GM21825 (cell line): ENCODE data around the gene VCX2.
"Not testable (repeated sequence)": the region's sequence is repeated elsewhere in the genome, so short reads cannot be mapped to it uniquely, and the experiment has no call there.

ENCODE experiments used
- ATAC-seq: cut with Tn5 transposase; IDR thresholded peaks from one replicate; pipeline ENCODE4 v1.9.1; 2021; ENCODE audit warnings: mild to moderate bottlenecking, moderate library complexity; ENCODE audit not compliant: unreplicated experiment

Gene VCX2

DNA sequence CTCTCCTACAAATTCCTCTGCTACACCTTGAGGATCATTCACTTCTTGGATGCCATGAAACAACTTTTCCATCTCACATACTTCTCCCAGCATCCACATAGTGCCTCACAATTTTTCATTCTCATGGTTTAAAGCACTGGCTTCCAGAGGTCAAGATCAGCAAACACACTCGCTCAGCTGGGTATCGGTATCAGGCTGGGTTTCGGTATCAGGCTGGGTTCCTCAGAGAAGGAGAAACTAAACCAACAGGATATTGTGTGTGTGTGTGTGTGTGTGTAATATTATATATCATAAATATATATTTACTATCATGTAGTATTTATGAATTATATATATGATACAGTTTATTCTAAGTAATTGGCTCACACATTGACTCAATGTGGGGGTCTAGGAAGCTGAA is at the start of gene VCX2:
Gene VCX2, minus strand, starts transcription at position 99 of the 400 bp plus-strand sequence. CDS start 624 bp downstream, outside the sequence.
- not testable (repeated sequence) for ATAC-seq

DNA sequence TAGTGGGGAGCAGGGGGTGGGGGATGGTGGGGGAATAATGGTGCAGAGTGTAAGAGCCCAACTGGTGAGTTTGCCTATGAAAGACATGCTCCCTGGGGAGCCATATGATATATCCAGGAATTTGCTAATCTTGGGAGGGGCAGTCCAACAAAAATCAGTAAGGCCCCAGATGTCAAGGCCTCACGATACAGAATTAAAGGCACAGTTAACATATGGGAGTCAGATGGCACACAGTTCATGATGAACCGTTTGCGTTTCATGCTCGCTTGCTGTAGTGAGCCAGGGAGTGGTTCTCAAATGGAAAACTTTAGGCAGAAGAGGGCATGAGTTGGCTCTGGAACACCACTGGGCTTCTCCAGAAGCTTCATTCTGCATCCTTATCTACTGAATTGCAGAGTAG is 33.9 kb upstream of the VCX2 start:
- ATAC-seq, result no peak

GRCh38 chrX:8204169-8204935 is 33.3 kb upstream of the VCX2 start:
- ATAC-seq, result no peak

GRCh38 chrX:8201896-8202331 is 30.8 kb upstream of the VCX2 start:
- no peak for ATAC-seq

GRCh38 chrX:8196776-8197175 is 25.7 kb upstream of the VCX2 start:
- ATAC-seq, result no peak

GRCh38 chrX:8194216-8194615 is 23.1 kb upstream of the VCX2 start:
- no peak for ATAC-seq

DNA sequence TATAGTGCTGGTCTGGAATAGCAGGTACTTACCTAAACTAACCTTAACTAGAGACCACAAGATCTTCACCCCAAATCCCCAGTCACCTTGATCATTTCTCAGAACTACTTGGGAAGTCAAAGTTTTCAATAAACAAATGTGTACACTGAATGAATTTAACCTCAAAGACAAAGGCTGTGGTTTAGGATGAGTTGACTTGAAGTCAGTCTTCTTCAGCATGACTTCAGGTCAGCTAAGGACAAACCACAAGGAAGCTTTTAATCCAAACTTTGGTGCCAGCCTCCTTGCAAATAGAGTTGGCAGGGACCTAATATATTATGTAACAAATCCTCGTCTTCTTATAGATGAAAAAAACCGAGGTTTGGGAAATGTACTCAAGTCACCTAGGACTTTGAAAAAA is 21.2 kb upstream of the VCX2 start:
- ATAC-seq, result no peak

- ATAC-seq, result no peak
Observed at GRCh38 chrX:8191022-8191421, 20.0 kb upstream of the VCX2 start.

DNA sequence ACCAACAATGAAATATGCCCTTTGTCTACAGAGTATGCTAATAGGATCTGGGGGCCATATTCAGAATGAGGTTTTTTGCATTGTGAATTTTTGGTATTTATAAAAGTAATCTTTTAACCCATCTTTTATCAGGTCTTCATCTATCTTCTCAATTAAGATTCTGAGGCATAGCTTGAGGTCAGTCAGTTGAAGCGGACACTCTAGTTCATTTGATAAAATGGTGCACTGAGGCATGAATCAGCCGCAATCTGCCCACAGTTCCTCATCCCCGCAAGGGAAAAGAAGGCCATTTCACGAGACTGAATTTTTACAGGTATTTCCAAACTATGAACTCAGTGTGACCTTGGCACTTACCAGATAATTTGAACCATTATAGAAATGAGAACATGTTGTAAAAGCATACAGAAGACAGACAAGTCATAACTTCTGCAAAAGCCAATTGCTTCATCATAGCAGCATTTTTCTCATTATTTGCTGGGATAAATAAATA is 19.3 kb upstream of the VCX2 start:
- ATAC-seq, result no peak

DNA sequence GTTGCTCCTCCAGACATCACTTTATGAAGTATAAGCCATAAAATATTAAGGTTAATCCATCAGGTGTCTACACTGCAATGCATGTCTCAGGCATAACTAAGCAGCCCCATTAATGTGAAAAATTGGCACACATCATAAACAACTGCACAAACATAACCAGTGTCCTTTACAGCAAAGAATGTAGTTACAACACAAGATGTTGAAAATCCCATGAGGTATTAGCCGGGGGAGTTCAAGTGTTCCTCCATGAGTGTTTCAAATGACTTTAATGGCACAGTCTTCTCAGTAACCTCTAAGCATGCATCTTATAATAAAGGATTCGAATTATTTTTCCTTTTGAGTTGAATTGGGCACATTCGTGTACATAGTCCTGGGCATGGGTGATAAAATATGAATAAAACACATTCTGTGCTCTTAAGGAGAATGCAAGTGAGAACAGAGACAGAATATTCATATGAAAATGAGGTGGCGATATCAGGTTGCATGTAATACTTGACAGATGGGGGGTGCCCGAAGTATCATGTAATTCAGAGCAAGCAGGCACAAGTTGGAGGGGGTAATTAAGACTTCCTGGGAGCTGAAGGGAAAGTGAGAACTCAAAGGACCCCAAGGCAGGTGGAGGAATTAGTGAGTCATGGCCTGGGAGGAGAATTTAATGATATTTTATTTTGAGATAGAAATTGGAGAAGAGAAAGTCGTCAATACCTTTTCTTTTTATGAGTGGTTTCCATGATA is 18.2 kb upstream of the VCX2 start:
- ATAC-seq, result no peak

GRCh38 chrX:8183346-8183745 is 12.3 kb upstream of the VCX2 start:
- no peak for ATAC-seq

DNA sequence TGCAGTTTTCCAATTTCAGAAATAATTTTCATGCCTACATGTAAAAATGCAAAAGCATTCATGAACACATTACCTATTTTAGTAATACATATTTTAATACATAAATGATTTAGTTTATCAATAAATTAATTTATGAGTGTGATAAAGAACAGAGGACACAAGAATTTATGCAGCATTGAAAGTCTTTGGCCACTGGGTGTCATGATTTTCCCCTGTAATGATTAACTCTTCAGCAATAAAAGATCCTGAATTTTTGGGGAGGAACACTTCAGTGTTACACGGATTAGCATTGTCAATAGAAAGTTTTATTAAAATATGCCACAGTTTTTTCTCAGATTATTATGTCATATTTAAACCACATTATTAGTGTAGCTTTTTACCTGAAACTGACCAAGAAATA is 8.6 kb upstream of the VCX2 start:
- no peak for ATAC-seq

DNA sequence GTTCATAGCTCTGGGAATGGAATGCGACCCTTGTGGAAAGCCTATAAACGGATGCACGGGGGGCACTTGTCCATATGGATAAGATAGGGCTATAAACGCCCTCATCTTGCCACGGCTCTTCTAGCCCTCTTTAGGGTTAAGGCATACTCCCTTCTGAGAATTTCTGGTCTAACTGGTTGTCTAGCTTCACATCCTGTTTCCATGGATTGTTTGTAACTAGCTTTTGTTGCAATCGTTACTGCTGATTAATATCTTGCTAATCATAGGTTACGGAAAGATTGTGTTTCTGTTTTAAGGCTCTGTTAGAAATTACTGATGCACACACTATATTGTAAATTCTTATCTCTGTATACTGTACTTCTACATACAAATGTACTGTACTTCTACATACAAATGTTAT is 17.1 kb downstream of the VCX2 start:
- ATAC-seq, result not testable (repeated sequence)

GRCh38 chrX:8147226-8147625 is 23.8 kb downstream of the VCX2 start:
- no peak for ATAC-seq

DNA sequence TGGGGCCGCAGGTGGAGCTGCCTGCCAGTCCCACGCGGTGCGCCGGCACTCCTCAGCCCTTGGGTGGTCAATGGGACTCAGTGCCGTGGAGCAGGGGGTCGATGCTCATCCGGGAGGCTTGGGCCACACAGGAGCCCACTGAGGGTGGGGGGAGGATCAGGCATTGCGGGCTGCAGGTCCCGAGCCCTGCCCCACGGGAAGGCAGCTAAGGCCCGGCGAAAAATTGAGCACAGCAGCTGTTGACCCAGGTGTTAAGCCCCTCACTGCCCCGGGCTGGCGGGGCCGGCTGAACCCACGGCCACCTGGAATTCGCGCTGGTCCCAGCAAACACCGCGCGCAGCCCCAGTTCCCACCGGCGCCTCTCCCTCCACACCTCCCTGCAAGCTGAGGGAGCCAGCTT is 26.1 kb downstream of the VCX2 start:
- no peak for ATAC-seq

DNA sequence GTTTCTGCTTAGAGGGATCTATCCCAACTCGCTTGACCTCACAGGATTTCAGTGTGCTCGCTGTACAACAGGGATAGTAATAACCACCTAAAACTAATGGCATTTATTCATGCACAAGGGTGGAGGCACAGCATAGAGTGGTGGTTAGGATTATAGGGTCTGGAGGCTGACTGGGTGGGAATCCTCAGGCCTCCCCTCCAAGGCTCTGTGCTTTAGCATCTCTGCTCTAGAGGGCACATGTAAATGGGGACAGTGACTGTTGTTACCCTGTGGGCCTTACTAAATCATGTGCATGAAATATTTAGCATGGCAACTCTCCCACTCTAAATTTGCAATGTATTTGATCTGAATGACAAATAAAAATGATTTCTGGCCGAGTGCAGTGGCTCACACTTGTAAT is 29.2 kb downstream of the VCX2 start:
- ATAC-seq, result no peak

- no peak for ATAC-seq
Observed at GRCh38 chrX:8140986-8141744, 29.9 kb downstream of the VCX2 start.

GRCh38 chrX:8139716-8140115 is 31.4 kb downstream of the VCX2 start:
- no peak for ATAC-seq

GRCh38 chrX:8138252-8138651 is 32.8 kb downstream of the VCX2 start:
- no peak for ATAC-seq

- no peak for ATAC-seq
Observed at GRCh38 chrX:8126648-8127047, 44.4 kb downstream of the VCX2 start.

GRCh38 chrX:8126092-8126491 is 45.0 kb downstream of the VCX2 start:
- no peak for ATAC-seq
